RWPE1 (cell line): ENCODE measurements around the gene LILRB3.
A peak's percentile ranks its signal among the peaks of the same experiment; 100 is the strongest.

Source experiments
- CTCF ChIA-PET: fragments of 350-600 bp; sonication (Branson Sonifier 250); formaldehyde crosslinking; extraction: SDS; loops from one replicate; lab custom pipeline; 2021; lab: Yijun Ruan, JAX
- POLR2A ChIA-PET: fragments of 400-600 bp; formaldehyde crosslinking; extraction: SDS; loops from one replicate; lab custom pipeline; 2020; ENCODE audit warnings: antibody characterized with exemption; ENCODE audit not compliant: low non-redundant PET; lab: Yijun Ruan, JAX
- DNase-seq: peaks from one replicate; pipeline ENCODE4 v3.0.0; 2012; ENCODE audit warnings: low spot score
- H3K27ac ChIP-seq: fragments of 450-650 bp; 2 replicates; pipeline ENCODE4 v1.5.1; 2017
- CTCF ChIP-seq: fragments of 450-650 bp; conservative IDR thresholded peaks from 2 replicates; pipeline ENCODE4 v1.5.1; 2017; ENCODE audit warnings: low read depth, mild to moderate bottlenecking

The LILRB3 gene

DNA sequence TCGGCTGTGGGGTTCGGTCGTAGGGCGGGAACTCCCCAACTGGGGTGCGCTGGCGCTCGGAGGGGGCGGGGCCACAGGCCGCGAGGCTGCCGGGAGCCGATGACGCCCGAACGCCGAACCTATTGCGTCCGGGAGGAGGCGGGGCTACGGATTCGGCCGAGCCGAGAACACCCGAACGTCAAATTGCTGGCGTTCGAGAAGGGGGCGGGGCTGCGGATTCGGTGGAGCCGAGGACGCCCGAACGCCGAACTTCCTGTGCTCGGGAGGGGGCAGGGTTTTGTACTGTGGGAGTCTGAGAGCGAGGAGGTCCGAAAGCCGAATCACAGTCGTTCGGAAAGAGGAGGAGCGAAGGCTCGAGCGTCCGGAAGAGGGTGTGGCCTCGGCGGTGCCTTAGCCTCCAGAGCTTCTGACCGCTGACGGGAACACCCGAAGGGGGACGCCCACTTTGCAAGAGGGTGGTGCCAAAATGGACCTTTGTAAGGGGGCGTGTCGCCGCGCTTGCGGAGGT is 32.2 kb downstream of the LILRB3 start:
- TF ChIP-seq CTCF: no peak
- peak overlapping the region; percentile 95 for H3K27ac ChIP-seq
- POLR2A ChIA-PET: interaction anchor here (1.6 to 1.7 kb wide), 2 partner anchors 8 to 10 kb away, joined by 4 to 9 read pairs; partner anchors contain the start of gene RPS9
- CTCF ChIA-PET: interaction anchor here (0.6 kb wide), 1 partner anchor 21 kb away, joined by 5 read pairs; no protein-coding TSS in a partner anchor
- DNase-seq: peak; percentile 89

GRCh38 chr19:54189735-54190502 is 32.9 kb downstream of the LILRB3 start:
- POLR2A ChIA-PET: interaction anchor here (0.7 to 1.7 kb wide), 4 partner anchors 9 to 259 kb away, joined by 3 to 9 read pairs (median 4); partner anchors contain the start of genes LENG8 and RPS9
- DNase-seq: peak; percentile 97
- H3K27ac ChIP-seq: peak overlapping the region; percentile 95
- no peak for TF ChIP-seq CTCF
- CTCF ChIA-PET: interaction anchor here (0.7 to 1.6 kb wide), 2 partner anchors 11 to 947 kb away, joined by 3 to 5 read pairs; no protein-coding TSS in a partner anchor

GRCh38 chr19:54189145-54189734 is 33.6 kb downstream of the LILRB3 start, which contains the start of gene MBOAT7:
TSS of gene MBOAT7 (minus strand) at chr19:54189580. CDS start at chr19:54188508, 1,072 bp downstream.
- POLR2A ChIA-PET: interaction anchor here (0.7 to 1.7 kb wide), 4 partner anchors 10 to 259 kb away, joined by 3 to 9 read pairs (median 4); partner anchors contain the start of genes LENG8 and RPS9
- peak; percentile 56; the same call in 1 of the 2 replicates for TF ChIP-seq CTCF
- CTCF ChIA-PET: interaction anchor here (0.7 to 1.6 kb wide), 3 partner anchors 10 to 947 kb away, joined by 3 to 6 read pairs (median 5); partner anchors contain the start of gene TMC4
- no peak for DNase-seq
- peak within 1 kb of the TSS; percentile 95 for H3K27ac ChIP-seq

- DNase-seq: no peak
- H3K27ac ChIP-seq: peak overlapping the region; percentile 95
- CTCF ChIA-PET: interaction anchor here (0.6 to 1.6 kb wide), 4 partner anchors 9 to 81 kb away, joined by 3 to 6 read pairs (median 4); partner anchors contain the start of gene TMC4
- POLR2A ChIA-PET: interaction anchor here (1.6 kb wide), 1 partner anchor 260 kb away, joined by 5 read pairs; the partner anchor contains the start of gene LENG8
- no peak for TF ChIP-seq CTCF
Observed at GRCh38 chr19:54188215-54188871, 34.5 kb downstream of the LILRB3 start.

GRCh38 chr19:54186934-54187381 is 35.8 kb downstream of the LILRB3 start:
- H3K27ac ChIP-seq: peak overlapping the region; percentile 95
- CTCF ChIA-PET: interaction anchor here (0.9 kb wide), 1 partner anchor 44 kb away, joined by 3 read pairs; no protein-coding TSS in a partner anchor
- no peak for TF ChIP-seq CTCF
- DNase-seq: no peak
- POLR2A ChIA-PET: no interaction called here
